Skeletal muscle cell (primary cell): ENCODE results near the gene AP1G2.

Experiments
- DNase-seq: peaks from one replicate; pipeline ENCODE4 v3.0.0-alpha.2; 2010; ENCODE audit warnings: low read depth
- H3K4me3 ChIP-seq: 2 replicates; pipeline ENCODE4 v1.5.1; 2011; ENCODE audit warnings: low read depth, mild to moderate bottlenecking, control low read depth, low read length, moderate library complexity

AP1G2 gene

DNA sequence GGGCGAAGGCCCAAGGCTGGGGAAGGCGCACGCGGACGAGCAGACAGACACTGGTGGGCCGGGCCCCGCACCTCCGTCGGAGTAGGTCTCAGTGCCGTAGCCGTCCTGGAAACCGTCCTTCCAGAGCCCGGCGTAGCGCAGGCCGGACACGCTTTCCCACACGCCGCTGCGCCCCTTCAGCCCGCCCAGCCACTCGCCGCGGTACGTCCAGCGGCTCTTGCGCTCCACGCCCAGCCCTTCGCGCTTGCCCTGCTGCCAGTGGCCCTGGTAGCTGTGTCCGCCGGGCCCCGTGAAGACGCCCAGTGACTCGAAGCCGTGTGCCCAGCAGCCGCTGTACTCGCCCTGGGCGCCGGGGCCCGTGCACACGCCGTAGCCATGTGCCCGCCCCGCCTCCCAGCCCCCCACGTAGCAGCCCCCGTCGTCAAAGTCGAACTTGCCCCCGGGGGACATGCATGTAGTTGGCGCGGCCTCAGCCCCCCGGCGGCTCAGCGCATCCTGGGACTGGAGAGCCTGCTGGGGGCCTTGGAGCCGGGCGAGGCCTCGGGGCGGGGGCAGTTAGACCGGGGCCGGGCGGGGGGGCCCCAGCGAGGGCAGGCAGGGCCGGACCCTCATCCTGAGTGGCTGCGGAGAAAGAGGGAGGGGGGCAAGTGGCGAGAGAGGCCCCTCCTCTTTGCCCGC, 9.6 kb upstream of the AP1G2 start:
- no peak for DNase-seq
- H3K4me3 ChIP-seq = no peak overlapping the region

GRCh38 chr14:23573384-23574015, 5.9 kb upstream of the AP1G2 start:
- no peak overlapping the region for H3K4me3 ChIP-seq
- DNase-seq = no peak

- H3K4me3 ChIP-seq = no peak overlapping the region
- no peak for DNase-seq
Observed at GRCh38 chr14:23572836-23573235, 5.2 kb upstream of the AP1G2 start.

GRCh38 chr14:23572524-23572828, 4.9 kb upstream of the AP1G2 start:
- no peak overlapping the region for H3K4me3 ChIP-seq
- DNase-seq = no peak

GRCh38 chr14:23571701-23572523, 4.3 kb upstream of the AP1G2 start:
- no peak overlapping the region for H3K4me3 ChIP-seq
- DNase-seq = no peak

DNA sequence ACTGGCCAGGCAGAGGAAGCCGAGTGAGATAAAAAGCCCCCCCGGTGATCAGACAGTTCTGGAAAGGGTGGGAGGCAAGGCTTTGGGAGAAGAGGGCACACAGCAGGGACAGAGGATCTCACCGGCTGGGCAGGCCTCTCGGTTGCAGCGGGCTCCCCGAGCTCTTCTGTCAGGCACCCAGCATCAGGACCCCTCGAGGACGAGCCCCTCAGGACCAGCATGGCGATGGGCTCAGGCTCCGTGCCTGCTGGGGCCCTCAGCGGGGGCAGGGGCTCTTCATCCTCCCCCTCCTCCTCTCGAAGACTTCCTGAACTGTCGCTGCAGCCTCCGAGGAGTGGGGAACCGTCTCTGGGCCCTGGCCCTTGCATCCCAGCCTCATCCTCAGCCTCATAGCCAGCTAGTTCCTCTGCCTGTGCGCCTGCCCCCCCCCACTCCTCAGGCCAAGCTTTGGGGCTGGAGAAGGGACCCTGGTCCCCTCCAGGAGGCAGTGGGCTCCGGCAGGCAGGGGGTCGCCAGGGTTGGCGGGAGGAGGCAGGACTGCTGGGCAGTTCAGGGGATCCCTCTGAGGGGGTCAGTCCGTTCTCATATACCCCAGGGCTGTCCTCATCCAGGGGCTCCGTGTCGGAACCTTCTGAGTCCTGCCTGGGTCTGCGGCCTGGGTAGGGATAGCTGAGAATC, 3.4 kb upstream of the AP1G2 start:
- DNase-seq = no peak
- H3K4me3 ChIP-seq = no peak overlapping the region

DNA sequence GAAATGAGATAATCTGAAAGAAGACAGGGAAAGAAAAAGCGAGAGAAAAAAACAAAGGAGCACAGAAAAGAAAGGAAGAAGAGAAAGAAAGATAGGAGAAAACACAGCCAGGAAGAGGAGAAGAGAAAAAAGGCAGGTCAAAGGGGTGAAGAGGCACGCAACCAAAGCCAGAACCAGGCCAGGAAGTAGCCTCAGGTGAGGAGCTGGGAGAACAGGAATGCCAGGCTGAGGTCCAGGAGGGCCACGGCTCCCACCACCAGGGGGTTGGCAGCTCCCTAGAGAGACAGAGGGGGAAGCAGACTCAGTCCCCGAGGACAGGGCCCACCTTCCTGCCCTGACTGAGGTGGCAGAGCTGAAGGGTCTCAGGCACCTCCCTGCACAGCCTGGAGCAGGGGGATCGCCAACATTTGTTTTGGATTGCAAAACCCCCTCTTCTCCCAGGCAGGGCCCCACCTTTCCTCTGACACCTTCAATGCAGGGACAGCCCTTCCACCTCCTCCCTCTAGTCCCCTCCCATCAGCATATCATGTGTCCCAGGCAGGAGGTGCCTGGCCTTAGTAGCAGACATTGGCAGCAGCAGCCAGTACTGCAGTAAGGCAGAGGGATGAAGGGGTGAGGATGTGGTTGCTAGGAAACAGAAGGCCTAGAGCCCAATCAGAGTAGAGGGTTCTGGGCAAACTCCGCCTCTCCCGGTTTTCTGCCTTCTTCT, 2.0 kb upstream of the AP1G2 start:
- DNase-seq = no peak
- H3K4me3 ChIP-seq = no peak overlapping the region

DNA sequence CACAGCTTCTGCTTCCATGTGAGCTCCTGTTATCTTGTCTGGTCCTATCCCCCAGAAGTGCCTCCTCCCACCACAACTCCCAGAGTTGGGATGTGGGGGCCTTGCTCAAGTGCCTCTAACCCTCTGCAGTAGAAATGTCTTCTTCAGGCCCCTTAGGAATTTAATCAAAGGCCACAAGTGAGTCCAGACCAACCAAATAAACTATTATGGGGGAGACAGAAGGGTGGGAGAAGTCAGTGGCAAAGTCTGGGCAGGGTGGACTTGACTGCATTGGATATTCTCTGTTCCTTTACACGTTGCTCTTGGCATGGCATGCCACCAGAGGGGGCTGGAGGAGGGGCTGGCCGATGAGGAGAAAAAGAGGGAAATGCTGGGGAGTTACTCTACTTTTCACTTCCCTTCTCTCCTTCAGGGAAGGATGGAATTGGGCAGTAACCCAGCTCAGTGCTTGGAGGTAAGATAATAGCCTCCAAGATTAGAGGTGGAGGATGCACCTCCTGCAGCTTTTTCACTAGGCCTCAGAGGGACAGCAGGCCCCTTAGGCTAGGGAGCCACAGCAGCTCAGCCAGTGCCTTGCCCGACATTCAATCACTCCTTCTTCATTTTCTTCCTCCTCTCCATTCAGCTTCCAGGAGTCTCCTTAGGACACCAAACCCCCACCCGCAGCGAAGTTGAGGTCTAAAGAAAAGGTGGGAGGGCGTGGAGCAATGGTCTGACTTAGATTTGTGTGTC, 1.2 kb upstream of the AP1G2 start:
- no peak for DNase-seq
- H3K4me3 ChIP-seq = no peak overlapping the region

DNA sequence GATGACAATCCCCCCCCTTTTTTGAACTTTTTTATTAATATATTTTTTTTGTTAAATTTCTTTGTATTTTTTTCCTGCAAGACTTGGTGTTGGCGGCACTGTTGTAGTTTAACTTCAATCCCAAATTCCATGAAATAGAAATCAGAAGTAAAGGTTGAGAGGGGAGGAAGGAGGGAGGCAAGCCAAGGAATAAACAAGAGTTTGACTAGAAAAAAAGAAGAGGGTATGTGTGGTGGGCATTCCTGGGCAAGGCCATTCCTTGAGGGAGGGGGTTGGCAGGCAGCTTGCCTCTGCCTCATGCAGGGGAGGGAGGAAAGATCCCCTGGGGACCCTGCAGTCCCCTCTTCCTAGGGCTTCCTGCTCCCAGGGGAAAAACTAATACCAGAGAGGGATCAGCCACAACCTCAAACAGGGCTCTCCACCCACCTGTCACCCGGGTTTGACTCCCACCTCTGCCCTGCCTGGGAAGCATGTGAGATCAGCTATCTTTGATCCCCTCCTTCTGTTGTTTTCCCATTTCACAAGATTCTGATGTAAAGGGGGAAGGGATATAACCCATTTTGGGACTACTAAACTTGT, 519 bp upstream of the AP1G2 start:
- peak overlapping the region; percentile 59 for H3K4me3 ChIP-seq
- no peak for DNase-seq

GRCh38 chr14:23566778-23567185, 809 bp downstream of the AP1G2 start:
- peak overlapping the region; percentile 59 for H3K4me3 ChIP-seq
- no peak for DNase-seq

GRCh38 chr14:23566112-23566777, 1.3 kb downstream of the AP1G2 start:
- DNase-seq = no peak
- no peak overlapping the region for H3K4me3 ChIP-seq

GRCh38 chr14:23565626-23566025, 2.0 kb downstream of the AP1G2 start:
- no peak for DNase-seq
- no peak overlapping the region for H3K4me3 ChIP-seq

DNA sequence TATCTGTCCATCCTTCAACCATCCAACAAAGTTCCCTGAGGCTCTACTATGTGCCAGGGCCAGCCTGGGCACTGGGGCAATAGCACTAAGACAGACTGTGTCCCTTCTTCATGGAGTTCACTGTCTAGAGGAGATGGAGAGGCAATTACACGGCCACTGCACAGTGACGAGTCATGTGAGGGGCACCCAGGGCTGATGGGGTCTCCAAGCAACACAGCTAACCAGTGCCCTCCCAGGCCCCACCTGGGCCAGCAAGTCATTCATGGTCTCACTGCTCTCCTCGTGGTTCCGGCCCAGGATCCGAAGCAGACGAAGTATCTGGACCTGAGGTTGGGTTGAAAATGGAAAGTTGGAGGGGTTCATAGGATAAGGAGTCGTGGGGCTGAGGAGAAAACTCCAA, 2.7 kb downstream of the AP1G2 start:
- no peak for DNase-seq
- H3K4me3 ChIP-seq = no peak overlapping the region

- no peak overlapping the region for H3K4me3 ChIP-seq
- no peak for DNase-seq
Observed at GRCh38 chr14:23564181-23564812, 3.3 kb downstream of the AP1G2 start.

- no peak for DNase-seq
- H3K4me3 ChIP-seq = no peak overlapping the region
Observed at GRCh38 chr14:23563473-23564180, 4.0 kb downstream of the AP1G2 start.

DNA sequence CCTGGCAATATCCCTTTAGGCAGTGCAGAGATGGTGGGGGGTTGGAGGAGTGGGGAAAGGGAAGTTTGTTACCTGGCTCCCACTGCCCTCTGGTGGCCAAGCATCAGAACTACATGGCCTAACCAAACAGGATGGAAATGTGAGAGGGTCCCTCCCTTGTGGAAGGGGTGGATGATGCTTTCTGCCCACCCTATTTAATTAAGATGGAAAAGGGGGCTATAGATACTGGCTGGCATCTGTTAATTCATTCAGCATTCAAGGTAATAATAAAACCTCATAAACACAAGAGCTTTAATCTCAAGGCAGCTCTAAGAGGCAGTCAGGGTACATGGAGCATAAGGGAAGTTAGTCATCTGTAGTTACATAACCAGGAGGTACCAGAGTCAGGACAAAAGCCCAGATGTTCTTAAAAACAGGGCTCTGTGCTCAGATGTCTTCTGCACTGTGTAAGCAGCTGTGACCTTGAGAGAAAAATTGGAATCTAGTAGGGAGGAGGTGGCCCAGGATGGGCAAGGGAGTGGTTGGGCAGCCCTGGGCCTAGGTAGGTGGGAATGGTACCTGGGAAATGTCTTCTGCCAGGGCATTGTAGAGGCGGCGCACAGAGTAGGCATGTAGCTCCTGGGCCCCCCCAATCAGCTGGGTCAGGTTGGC, 4.6 kb downstream of the AP1G2 start:
- no peak overlapping the region for H3K4me3 ChIP-seq
- DNase-seq = no peak
